Measurements from ENCODE around the gene FXN.

- TF ChIP-seq POLR2A (IDR thresholded peaks at IDR 0.05; ENCODE audit: low read length) (no peak), GATA1 (IDR thresholded peaks at IDR 0.05; ENCODE audit: low read depth, low read length) (no peak)
Measured at GRCh38 chr9:69036799-69037198, 1.2 kb downstream of the FXN start.
